ENCODE results near the gene CACTIN. TPM values are rescaled to one million over a fixed set of nuclear protein-coding genes. Genes with fewer than 3 reads are reported as not detected.
A peak's percentile ranks its signal among the peaks of the same experiment; 100 is the strongest.
"Not testable (repeated sequence)": the region's sequence is repeated elsewhere in the genome, so short reads cannot be mapped to it uniquely, and the experiment has no call there.

The CACTIN gene
- polyA plus RNA-seq, 3 donors from 2014 or later = 1.4 to 18.0 (median 5.6) TPM

GRCh38 chr19:3584036-3584802, 42.4 kb downstream of the CACTIN start:
- not testable (repeated sequence) for H3K27ac Mint-ChIP-seq; H3K27me3 Mint-ChIP-seq (ENCODE audit: low read depth in 3 of 3)
- peak overlapping the region in 1 of 5 donors; percentile 23 for H3K4me3 Mint-ChIP-seq

GRCh38 chr19:3581792-3582191, 44.8 kb downstream of the CACTIN start:
- H3K4me3 Mint-ChIP-seq; H3K36me3 Mint-ChIP-seq; DNase-seq; H3K4me1 Mint-ChIP-seq; H3K27ac Mint-ChIP-seq; H3K9me3 Mint-ChIP-seq; H3K27me3 Mint-ChIP-seq (ENCODE audit: low read depth in 3 of 3): not testable (repeated sequence)

More at GRCh38 chr19:3584036-3584802, 42.4 kb downstream of the CACTIN start:
- H3K36me3 Mint-ChIP-seq, DNase-seq, H3K4me1 Mint-ChIP-seq, H3K9me3 Mint-ChIP-seq: not testable (repeated sequence)

DNA sequence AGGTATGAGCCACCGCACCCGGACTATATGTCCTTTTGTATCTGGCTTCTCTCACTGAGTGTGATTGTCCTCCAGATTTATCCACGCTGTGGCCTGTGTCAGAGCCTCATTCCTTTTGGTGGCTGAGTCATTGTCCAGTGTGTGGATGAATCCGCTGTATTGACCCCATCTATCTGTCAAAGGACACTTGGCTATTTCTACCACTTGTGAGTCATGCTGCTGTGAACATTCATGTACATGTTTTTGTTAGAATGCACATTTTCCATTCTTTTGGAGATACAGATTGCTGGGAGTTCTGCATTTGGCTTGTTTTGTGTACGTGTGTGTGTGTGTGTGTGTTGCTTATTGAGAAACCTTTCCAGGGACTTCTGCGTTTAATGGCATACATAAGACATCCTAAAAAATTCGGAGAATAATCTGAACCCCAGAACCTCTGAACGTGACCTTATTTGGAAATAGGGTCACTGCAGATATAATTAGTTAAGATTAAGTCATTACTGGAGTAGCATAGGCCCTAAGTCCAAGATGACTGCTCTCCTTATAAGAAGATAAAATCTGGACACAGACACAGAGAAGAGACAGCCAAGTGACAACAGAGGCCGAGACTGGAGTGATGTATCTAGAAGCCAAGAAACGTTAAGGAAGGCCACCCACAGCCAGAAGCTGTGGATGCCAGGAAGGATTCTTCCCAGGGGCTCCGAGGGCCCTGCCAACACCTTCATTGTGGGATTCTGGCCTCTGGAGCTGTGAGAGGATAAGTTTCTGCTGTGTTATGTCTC, 46.2 kb downstream of the CACTIN start:
- H3K27me3 Mint-ChIP-seq (ENCODE audit: low read depth in 3 of 3) = peaks cover 0 to 2% (median 0%) of the 10 kb centered on the region in 3 donors
- H3K27ac Mint-ChIP-seq = no peak overlapping the region
- H3K9me3 Mint-ChIP-seq = no peaks in the 10 kb centered on the region
- H3K4me1 Mint-ChIP-seq = peaks cover 0 to 1% of the 10 kb centered on the region in 2 donors
- DNase-seq = no peak
- no peak overlapping the region for H3K4me3 Mint-ChIP-seq
- H3K36me3 Mint-ChIP-seq = peaks cover 0 to 2% (median 0%) of the 10 kb centered on the region in 3 donors

DNA sequence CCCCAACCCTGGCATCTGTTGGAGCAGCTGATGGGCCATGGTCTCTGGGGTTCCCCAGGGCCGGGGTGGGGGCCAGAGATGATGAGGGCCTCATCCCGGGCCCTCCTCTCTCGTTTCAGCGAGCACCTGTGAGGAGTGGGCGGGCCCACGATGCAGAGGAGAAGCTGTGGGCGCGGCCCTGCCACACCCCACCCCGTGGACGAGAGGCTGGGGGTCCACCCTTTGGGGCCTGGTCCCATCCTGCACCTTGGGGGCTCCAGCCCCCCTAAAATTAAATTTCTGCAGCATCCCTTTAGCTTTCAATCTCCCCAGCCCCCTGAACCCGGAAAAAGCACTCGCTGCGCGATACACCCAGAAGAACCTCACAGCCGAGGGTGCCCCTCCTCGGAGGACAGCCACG, 48.2 kb downstream of the CACTIN start:
- H3K9me3 Mint-ChIP-seq = no peaks in the 10 kb centered on the region
- H3K4me1 Mint-ChIP-seq = peaks cover 0 to 7% of the 10 kb centered on the region in 2 donors
- no peak overlapping the region for H3K4me3 Mint-ChIP-seq
- no peak for DNase-seq
- no peak overlapping the region for H3K27ac Mint-ChIP-seq
- peaks cover 0 to 6% (median 0%) of the 10 kb centered on the region in 3 donors for H3K36me3 Mint-ChIP-seq
- H3K27me3 Mint-ChIP-seq (ENCODE audit: low read depth in 3 of 3) = peaks cover 2 to 5% (median 2%) of the 10 kb centered on the region in 3 donors

- no peak overlapping the region for H3K27ac Mint-ChIP-seq
Observed at GRCh38 chr19:3577723-3578344, 48.8 kb downstream of the CACTIN start.

DNA sequence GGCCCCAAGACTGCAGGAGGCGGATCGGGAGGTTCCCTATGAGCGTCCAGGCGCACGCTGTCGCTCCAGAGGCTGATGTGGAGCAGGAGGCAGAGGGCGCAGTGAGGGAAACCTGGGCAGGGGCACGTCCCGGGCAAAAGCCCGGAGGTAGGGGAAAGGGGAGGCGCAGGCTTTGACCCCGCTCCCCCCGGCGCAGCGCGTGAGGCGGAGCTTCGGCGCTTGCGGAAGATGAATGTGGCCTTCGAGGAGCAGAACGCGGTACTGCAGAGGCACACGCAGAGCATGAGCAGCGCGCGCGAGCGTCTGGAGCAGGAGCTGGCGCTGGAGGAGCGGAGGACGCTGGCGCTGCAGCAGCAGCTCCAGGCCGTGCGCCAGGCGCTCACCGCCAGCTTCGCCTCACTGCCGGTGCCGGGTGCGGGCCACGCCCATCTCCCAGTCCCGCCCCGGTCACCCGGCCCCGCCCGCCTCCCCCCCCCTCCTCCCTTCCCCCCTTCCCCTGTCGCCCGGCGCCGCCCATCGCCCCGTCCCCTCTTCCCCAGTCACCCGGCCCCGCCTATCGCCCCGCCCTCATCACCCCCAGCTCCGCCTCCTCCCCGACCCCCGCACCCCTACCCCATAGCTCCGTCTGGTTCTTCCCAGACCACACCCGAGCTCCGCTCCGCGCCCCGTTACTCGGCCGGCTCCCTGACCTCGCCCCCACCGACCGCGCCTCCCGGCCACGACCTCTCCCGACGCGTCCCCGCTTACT, 49.7 kb downstream of the CACTIN start:
- Mint-ChIP-seq H3K27ac (no peak overlapping the region), H3K36me3 (peaks cover 0 to 6% (median 0%) of the 10 kb centered on the region in 3 donors), H3K4me1 (peaks cover 5 to 11% of the 10 kb centered on the region in 2 donors), H3K9me3 (no peaks in the 10 kb centered on the region), H3K4me3 (peak overlapping the region in 2 of 5 donors; percentile 5 to 18), H3K27me3 (ENCODE audit: low read depth in 3 of 3) (peaks cover 0 to 8% (median 4%) of the 10 kb centered on the region in 3 donors)
- no peak for DNase-seq

More at GRCh38 chr19:3577723-3578344, 48.8 kb downstream of the CACTIN start:
- Mint-ChIP-seq H3K9me3 (no peaks in the 10 kb centered on the region), H3K4me1 (peaks cover 0 to 7% of the 10 kb centered on the region in 2 donors), H3K4me3 (no peak overlapping the region), H3K27me3 (ENCODE audit: low read depth in 3 of 3) (peaks cover 2 to 5% (median 2%) of the 10 kb centered on the region in 3 donors), H3K36me3 (peaks cover 0 to 6% (median 0%) of the 10 kb centered on the region in 3 donors)
- DNase-seq = no peak

GRCh38 chr19:3575949-3576673, 50.5 kb downstream of the CACTIN start:
- H3K27ac Mint-ChIP-seq = no peak overlapping the region
- no peaks in the 10 kb centered on the region for H3K9me3 Mint-ChIP-seq
- H3K4me1 Mint-ChIP-seq = peaks cover 11 to 13% of the 10 kb centered on the region in 2 donors
- peaks cover 0 to 8% (median 4%) of the 10 kb centered on the region in 3 donors for H3K27me3 Mint-ChIP-seq (ENCODE audit: low read depth in 3 of 3)
- peak overlapping the region in 1 of 5 donors; percentile 18 for H3K4me3 Mint-ChIP-seq
- H3K36me3 Mint-ChIP-seq = peaks cover 0 to 6% (median 0%) of the 10 kb centered on the region in 3 donors
- DNase-seq = no peak

DNA sequence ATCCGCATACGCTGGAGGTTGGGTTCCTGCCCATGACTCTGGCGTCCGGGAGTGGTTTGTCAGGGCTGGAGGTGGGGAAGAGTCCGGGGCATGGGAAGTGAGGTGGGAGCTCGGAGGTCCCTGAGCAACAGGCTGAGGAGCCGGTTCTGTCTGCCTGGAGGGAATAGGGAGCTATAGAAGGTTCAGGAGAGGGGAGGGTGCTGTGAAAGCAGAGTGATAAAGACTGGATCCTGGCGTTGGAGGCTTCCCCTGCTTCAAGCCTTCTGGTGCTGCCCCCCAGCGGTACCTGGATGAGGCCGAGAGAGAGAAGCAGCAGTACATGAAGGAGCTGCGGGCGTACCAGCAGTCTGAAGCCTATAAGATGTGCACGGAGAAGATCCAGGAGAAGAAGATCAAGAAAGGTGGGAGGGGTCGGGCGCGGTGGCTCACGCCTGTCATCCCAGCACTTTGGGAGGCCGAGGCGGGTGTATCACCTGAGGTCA, 51.3 kb downstream of the CACTIN start:
- Mint-ChIP-seq H3K9me3 (no peaks in the 10 kb centered on the region), H3K36me3 (peaks cover 0 to 6% (median 0%) of the 10 kb centered on the region in 3 donors), H3K27me3 (ENCODE audit: low read depth in 3 of 3) (peaks cover 0 to 8% (median 4%) of the 10 kb centered on the region in 3 donors), H3K4me3 (peak overlapping the region in 3 of 5 donors; percentile 38 to 40 (median 40)), H3K27ac (peak overlapping the region in 2 of 6 donors; percentile 7 to 30), H3K4me1 (peaks cover 11 to 13% of the 10 kb centered on the region in 2 donors)
- DNase-seq = no peak

- Mint-ChIP-seq H3K27me3 (ENCODE audit: low read depth in 3 of 3) (peaks cover 0 to 8% (median 4%) of the 10 kb centered on the region in 3 donors), H3K4me3 (peak overlapping the region; percentile 76 to 85 (median 81)), H3K9me3 (no peaks in the 10 kb centered on the region), H3K27ac (peak overlapping the region in 3 of 6 donors; percentile 51 to 84 (median 57)), H3K4me1 (peaks cover 11 to 13% of the 10 kb centered on the region in 2 donors), H3K36me3 (peaks cover 0 to 6% (median 0%) of the 10 kb centered on the region in 3 donors)
- DNase-seq = peak; percentile 73 to 80 (median 76)
Observed at GRCh38 chr19:3573858-3574637, 52.5 kb downstream of the CACTIN start.

- H3K4me3 Mint-ChIP-seq = peak overlapping the region; percentile 76 to 85 (median 81)
- H3K9me3 Mint-ChIP-seq = no peaks in the 10 kb centered on the region
- DNase-seq = no peak
- peaks cover 0 to 8% (median 4%) of the 10 kb centered on the region in 3 donors for H3K27me3 Mint-ChIP-seq (ENCODE audit: low read depth in 3 of 3)
- peaks cover 0 to 6% (median 0%) of the 10 kb centered on the region in 3 donors for H3K36me3 Mint-ChIP-seq
- peaks cover 11 to 13% of the 10 kb centered on the region in 2 donors for H3K4me1 Mint-ChIP-seq
- peak overlapping the region in 2 of 6 donors; percentile 50 to 51 for H3K27ac Mint-ChIP-seq
Observed at GRCh38 chr19:3573162-3573857, 53.3 kb downstream of the CACTIN start.

DNA sequence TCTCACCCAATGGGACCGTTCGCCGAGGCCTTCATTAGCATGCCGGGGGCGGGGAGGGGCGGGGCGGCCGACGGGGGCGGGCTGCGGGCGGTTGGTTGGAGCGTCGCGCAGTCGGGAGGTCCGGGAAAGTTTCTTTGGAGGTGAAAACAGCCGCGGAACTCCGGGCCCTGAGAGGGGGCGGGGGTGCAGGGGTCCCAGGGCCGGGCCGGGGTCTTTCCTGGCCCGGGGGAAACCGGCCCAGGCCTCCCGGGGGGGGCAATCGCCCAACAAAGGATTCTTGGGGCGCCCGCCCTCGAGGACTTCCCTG, 53.8 kb downstream of the CACTIN start, which contains the start of gene HMG20B:
Gene HMG20B (plus strand): TSS at position 90 of the 307 bp plus-strand sequence. CDS start 366 bp downstream, outside the sequence.
- Mint-ChIP-seq H3K9me3 (no peaks in the 10 kb centered on the region), H3K27ac (peak within 1 kb of the TSS in 4 of 6 donors; percentile 36 to 84 (median 64)), H3K36me3 (peaks cover 0 to 6% (median 0%) of the 10 kb centered on the region in 3 donors), H3K27me3 (ENCODE audit: low read depth in 3 of 3) (peaks cover 0 to 8% (median 4%) of the 10 kb centered on the region in 3 donors), H3K4me1 (peaks cover 11 to 13% of the 10 kb centered on the region in 2 donors), H3K4me3 (peak within 1 kb of the TSS; percentile 76 to 85 (median 81))
- no peak for DNase-seq
